GM12878 (cell line): Measurements from ENCODE around the gene SSBP2. TPM values are rescaled to one million over a fixed set of nuclear protein-coding genes. Genes with fewer than 3 reads are reported as not detected.

Experiments used
- CEBPB ChIP-seq, 2 experiments: fragments of 150-350 bp in 1 of 2; IDR thresholded peaks; 2 replicates each; pipeline ENCODE4 v1.6.1; 2012 to 2014; ENCODE audit warnings: low read depth in 2 of 2, low read length in 2 of 2, borderline replicate concordance in 1 of 2, inconsistent platforms in 1 of 2
- FOXM1 ChIP-seq: IDR thresholded peaks from 2 replicates; pipeline ENCODE4 v1.6.1; 2012; ENCODE audit warnings: low read depth, mild to moderate bottlenecking, inconsistent platforms, low read length, moderate library complexity
- GABPA ChIP-seq: IDR thresholded peaks from 2 replicates; pipeline ENCODE4 v1.6.1; 2014; ENCODE audit warnings: antibody characterized with exemption, low read depth, mild to moderate bottlenecking, inconsistent platforms
- GATAD2B ChIP-seq: fragments of 450-650 bp; conservative IDR thresholded peaks from 2 replicates; pipeline ENCODE4 v1.6.1; 2017; ENCODE audit warnings: low read depth, mild to moderate bottlenecking, moderate library complexity
- HDAC6 ChIP-seq: fragments of 200-600 bp; sonication (generic); IDR thresholded peaks from one replicate; pipeline ENCODE4 v1.8.0; 2017; ENCODE audit warnings: antibody characterized with exemption; ENCODE audit not compliant: unreplicated experiment
- IKZF2 ChIP-seq, 2 experiments: fragments of 450-650 bp; IDR thresholded peaks; 2 replicates each; pipeline ENCODE4 v1.6.1; 2017; ENCODE audit warnings: mild to moderate bottlenecking in 2 of 2, moderate library complexity in 2 of 2
- MEF2B ChIP-seq: fragments of 450-650 bp; IDR thresholded peaks from 2 replicates; pipeline ENCODE4 v1.6.1; 2018; ENCODE audit warnings: mild to moderate bottlenecking, moderate library complexity; ENCODE audit not compliant: partially characterized antibody, poor library complexity, severe bottlenecking
- POLR2AphosphoS2 ChIP-seq: IDR thresholded peaks from 2 replicates; pipeline ENCODE4 v1.6.1; 2011; ENCODE audit warnings: low read depth, mild to moderate bottlenecking, low read length, improper control_type of control experiment, moderate library complexity
- RB1 ChIP-seq: fragments of 450-650 bp; formaldehyde crosslinking; IDR thresholded peaks from 2 replicates; pipeline ENCODE4 v1.6.1; 2017; ENCODE audit warnings: mild to moderate bottlenecking, borderline replicate concordance
- RUNX3 ChIP-seq: IDR thresholded peaks from 2 replicates; pipeline ENCODE4 v1.6.1; 2012; ENCODE audit warnings: low read length, inconsistent platforms
- TBL1XR1 ChIP-seq: IDR thresholded peaks from 2 replicates; pipeline ENCODE4 v1.6.1; 2012; ENCODE audit warnings: low read depth, low read length, improper control_type of control experiment
- ZNF24 ChIP-seq: fragments of 450-650 bp; IDR thresholded peaks from 2 replicates; pipeline ENCODE4 v1.6.1; 2017; ENCODE audit warnings: antibody characterized with exemption, mild to moderate bottlenecking
- polyA plus RNA-seq, 11 experiments: library from polyadenylated mRNA; depleted of rRNA in 4 of 11; unstranded in 6 of 11; stranded (reverse) in 5 of 11; fragments of >200 nt; fragmentation: Nextera tagmentation in 4 of 11; fragmentation: Illumina TruSeq in 1 of 11; extraction: Ambion mirVana in 4 of 11; extraction: Trizol in 1 of 11; gene quantifications; 1 replicate in 1 of 11; 2 replicates in 10 of 11; pipeline versions ENCODE4 v1.2.1 to v1.2.3, GENCODE V29; 2011 to 2016; ENCODE audit warnings: inconsistent platforms in 2 of 11, missing spikeins in 2 of 11, low read depth in 1 of 11
- total RNA-seq, 4 experiments: library from RNA; depleted of rRNA in 3 of 4; stranded (reverse); fragments of >200 nt in 3 of 4; fragmentation: Illumina TruSeq in 1 of 4; extraction: Trizol in 1 of 4; gene quantifications; 2 replicates each; pipeline versions ENCODE4 v1.2.1 to v1.2.3, GENCODE V29; 2013 to 2021
- TF ChIP-seq, protein P1 (sequence below): IDR thresholded peaks from 2 replicates; pipeline ENCODE4 v1.6.1; 2011; ENCODE audit warnings: low read depth, mild to moderate bottlenecking, low read length, moderate library complexity, borderline replicate concordance; ENCODE audit errors: extremely low read depth
- TF ChIP-seq, protein P2 (sequence below): fragments of 450-650 bp; IDR thresholded peaks from 2 replicates; pipeline ENCODE4 v1.6.1; 2017; ENCODE audit warnings: mild to moderate bottlenecking, low read depth, inconsistent platforms; ENCODE audit not compliant: poor library complexity, severe bottlenecking
- TF ChIP-seq, protein P3 (sequence below): fragments of 450-650 bp; IDR thresholded peaks from 2 replicates; pipeline ENCODE4 v1.6.1; 2016; ENCODE audit warnings: mild to moderate bottlenecking
- TF ChIP-seq, protein P4 (sequence below): IDR thresholded peaks from 2 replicates; pipeline ENCODE4 v1.6.1; 2012; ENCODE audit warnings: improper control_type of control experiment, low read depth, low read length; ENCODE audit not compliant: insufficient replicate concordance
- TF ChIP-seq, protein P5 (sequence below), 3 experiments: IDR thresholded peaks in 2 of 3; conservative IDR thresholded peaks in 1 of 3; 2 replicates each; pipeline ENCODE4 v1.5.1; 2011; ENCODE audit warnings: low read depth in 3 of 3, low read length in 3 of 3, mild to moderate bottlenecking in 3 of 3, control low read depth in 2 of 3, moderate library complexity in 2 of 3, inconsistent platforms in 1 of 3, mixed read lengths in 1 of 3; ENCODE audit not compliant: control insufficient read depth in 2 of 3, insufficient read depth in 1 of 3; ENCODE audit errors: extremely low read depth in 1 of 3

The SSBP2 gene
- total and polyA plus RNA-seq, 10 of the 15 experiments (the other 5 are each of a cell fraction or from before 2014, with no cell fraction given) = 52.2 to 132 (median 110) TPM

DNA sequence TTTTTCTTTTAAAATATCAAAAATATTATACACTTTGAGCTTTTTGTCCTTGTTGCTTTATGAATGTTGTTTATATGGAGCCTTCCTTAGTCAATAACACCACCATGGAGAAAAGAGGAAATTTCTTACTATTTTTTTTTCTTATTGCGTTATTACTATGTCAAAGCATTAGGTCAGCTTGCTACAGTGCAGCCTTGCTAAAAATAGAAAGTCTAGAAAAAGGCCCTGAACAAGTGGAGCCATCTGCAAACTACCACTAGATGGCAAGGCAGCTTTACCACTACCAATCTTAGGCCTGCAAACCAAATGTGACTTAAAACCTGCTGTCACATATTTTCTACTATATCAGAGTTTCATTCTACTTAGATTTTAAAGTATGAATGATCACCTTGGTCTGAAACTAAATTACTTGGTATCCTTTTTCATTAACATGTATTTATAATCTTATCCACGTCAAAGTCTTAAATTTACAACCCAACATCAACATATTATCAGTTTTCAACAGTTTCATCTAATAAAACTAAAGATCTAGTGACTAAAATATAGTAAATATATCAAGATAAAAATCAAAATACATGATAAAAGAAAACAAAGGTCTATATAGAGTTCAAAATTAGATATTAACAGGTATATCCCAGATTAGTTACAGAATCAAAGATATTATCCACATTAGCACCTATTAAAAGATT lies 243.9 kb downstream of the SSBP2 start (continued):
- no peak for TF ChIP-seq TBL1XR1
- TF ChIP-seq, protein P1, sequence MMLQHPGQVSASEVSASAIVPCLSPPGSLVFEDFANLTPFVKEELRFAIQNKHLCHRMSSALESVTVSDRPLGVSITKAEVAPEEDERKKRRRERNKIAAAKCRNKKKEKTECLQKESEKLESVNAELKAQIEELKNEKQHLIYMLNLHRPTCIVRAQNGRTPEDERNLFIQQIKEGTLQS = no peak
- TF ChIP-seq, protein P2, sequence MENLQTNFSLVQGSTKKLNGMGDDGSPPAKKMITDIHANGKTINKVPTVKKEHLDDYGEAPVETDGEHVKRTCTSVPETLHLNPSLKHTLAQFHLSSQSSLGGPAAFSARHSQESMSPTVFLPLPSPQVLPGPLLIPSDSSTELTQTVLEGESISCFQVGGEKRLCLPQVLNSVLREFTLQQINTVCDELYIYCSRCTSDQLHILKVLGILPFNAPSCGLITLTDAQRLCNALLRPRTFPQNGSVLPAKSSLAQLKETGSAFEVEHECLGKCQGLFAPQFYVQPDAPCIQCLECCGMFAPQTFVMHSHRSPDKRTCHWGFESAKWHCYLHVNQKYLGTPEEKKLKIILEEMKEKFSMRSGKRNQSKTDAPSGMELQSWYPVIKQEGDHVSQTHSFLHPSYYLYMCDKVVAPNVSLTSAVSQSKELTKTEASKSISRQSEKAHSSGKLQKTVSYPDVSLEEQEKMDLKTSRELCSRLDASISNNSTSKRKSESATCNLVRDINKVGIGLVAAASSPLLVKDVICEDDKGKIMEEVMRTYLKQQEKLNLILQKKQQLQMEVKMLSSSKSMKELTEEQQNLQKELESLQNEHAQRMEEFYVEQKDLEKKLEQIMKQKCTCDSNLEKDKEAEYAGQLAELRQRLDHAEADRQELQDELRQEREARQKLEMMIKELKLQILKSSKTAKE = peak; percentile 74
- TF ChIP-seq RB1 = peak; percentile 54; the same call in 1 of the 2 replicates
- TF ChIP-seq MEF2B = peak; percentile 84
- 0 out of 2 replicates have a peak, but pooled peaks have one; percentile 15 for TF ChIP-seq ZNF24
- TF ChIP-seq GABPA = no peak
- TF ChIP-seq, protein P3, sequence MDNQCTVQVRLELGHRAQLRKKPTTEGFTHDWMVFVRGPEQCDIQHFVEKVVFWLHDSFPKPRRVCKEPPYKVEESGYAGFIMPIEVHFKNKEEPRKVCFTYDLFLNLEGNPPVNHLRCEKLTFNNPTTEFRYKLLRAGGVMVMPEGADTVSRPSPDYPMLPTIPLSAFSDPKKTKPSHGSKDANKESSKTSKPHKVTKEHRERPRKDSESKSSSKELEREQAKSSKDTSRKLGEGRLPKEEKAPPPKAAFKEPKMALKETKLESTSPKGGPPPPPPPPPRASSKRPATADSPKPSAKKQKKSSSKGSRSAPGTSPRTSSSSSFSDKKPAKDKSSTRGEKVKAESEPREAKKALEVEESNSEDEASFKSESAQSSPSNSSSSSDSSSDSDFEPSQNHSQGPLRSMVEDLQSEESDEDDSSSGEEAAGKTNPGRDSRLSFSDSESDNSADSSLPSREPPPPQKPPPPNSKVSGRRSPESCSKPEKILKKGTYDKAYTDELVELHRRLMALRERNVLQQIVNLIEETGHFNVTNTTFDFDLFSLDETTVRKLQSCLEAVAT = no peak
- TF ChIP-seq POLR2AphosphoS2 = no peak
- TF ChIP-seq GATAD2B = no peak
- TF ChIP-seq RUNX3 = peak; percentile 48; the same call in 1 of the 2 replicates
- no peak for TF ChIP-seq CEBPB (IDR thresholded peaks at IDR 0.05; ENCODE audit: borderline replicate concordance in 1 of 2, low read depth in 2 of 2, low read length in 2 of 2)
- TF ChIP-seq, protein P4, sequence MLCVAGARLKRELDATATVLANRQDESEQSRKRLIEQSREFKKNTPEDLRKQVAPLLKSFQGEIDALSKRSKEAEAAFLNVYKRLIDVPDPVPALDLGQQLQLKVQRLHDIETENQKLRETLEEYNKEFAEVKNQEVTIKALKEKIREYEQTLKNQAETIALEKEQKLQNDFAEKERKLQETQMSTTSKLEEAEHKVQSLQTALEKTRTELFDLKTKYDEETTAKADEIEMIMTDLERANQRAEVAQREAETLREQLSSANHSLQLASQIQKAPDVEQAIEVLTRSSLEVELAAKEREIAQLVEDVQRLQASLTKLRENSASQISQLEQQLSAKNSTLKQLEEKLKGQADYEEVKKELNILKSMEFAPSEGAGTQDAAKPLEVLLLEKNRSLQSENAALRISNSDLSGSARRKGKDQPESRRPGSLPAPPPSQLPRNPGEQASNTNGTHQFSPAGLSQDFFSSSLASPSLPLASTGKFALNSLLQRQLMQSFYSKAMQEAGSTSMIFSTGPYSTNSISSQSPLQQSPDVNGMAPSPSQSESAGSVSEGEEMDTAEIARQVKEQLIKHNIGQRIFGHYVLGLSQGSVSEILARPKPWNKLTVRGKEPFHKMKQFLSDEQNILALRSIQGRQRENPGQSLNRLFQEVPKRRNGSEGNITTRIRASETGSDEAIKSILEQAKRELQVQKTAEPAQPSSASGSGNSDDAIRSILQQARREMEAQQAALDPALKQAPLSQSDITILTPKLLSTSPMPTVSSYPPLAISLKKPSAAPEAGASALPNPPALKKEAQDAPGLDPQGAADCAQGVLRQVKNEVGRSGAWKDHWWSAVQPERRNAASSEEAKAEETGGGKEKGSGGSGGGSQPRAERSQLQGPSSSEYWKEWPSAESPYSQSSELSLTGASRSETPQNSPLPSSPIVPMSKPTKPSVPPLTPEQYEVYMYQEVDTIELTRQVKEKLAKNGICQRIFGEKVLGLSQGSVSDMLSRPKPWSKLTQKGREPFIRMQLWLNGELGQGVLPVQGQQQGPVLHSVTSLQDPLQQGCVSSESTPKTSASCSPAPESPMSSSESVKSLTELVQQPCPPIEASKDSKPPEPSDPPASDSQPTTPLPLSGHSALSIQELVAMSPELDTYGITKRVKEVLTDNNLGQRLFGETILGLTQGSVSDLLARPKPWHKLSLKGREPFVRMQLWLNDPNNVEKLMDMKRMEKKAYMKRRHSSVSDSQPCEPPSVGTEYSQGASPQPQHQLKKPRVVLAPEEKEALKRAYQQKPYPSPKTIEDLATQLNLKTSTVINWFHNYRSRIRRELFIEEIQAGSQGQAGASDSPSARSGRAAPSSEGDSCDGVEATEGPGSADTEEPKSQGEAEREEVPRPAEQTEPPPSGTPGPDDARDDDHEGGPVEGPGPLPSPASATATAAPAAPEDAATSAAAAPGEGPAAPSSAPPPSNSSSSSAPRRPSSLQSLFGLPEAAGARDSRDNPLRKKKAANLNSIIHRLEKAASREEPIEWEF = no peak
- TF ChIP-seq IKZF2 (IDR thresholded peaks at IDR 0.05) = peak in 1 of 2 experiments; percentile 16; a peak in 1 of 4 replicates
- peak; percentile 71 for TF ChIP-seq FOXM1
- no peak for TF ChIP-seq HDAC6
- TF ChIP-seq, protein P5, sequence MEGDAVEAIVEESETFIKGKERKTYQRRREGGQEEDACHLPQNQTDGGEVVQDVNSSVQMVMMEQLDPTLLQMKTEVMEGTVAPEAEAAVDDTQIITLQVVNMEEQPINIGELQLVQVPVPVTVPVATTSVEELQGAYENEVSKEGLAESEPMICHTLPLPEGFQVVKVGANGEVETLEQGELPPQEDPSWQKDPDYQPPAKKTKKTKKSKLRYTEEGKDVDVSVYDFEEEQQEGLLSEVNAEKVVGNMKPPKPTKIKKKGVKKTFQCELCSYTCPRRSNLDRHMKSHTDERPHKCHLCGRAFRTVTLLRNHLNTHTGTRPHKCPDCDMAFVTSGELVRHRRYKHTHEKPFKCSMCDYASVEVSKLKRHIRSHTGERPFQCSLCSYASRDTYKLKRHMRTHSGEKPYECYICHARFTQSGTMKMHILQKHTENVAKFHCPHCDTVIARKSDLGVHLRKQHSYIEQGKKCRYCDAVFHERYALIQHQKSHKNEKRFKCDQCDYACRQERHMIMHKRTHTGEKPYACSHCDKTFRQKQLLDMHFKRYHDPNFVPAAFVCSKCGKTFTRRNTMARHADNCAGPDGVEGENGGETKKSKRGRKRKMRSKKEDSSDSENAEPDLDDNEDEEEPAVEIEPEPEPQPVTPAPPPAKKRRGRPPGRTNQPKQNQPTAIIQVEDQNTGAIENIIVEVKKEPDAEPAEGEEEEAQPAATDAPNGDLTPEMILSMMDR (IDR thresholded peaks at IDR 0.05 in 2 of 3, conservative IDR thresholded peaks at IDR 0.05 in 1 of 3; ENCODE audit: control insufficient read depth in 2 of 3, extremely low read depth in 1 of 3, insufficient read depth in 1 of 3, low read depth in 3 of 3, low read length in 3 of 3) = peak; percentile 84 to 91 (median 90); a peak in 5 of 6 replicates
